Measurements from ENCODE around the gene FGR. TPM values are rescaled to one million over a fixed set of nuclear protein-coding genes. Genes with fewer than 3 reads are reported as not detected.

FGR gene
- total RNA-seq, 1 donor: 0.36 TPM

- TF ChIP-seq CTCF (IDR thresholded peaks at IDR 0.05; ENCODE audit: extremely low read depth, low read depth, low read length): no peak
- H2AFZ ChIP-seq (ENCODE audit: low read length): no peak overlapping the region
- DNase-seq (ENCODE audit: insufficient read length, low spot score, missing footprints): no peak
- H3K4me1 ChIP-seq (ENCODE audit: insufficient read depth, low read length): peaks cover 34% of the 10 kb centered on the region
- peaks cover 5% of the 10 kb centered on the region for H3K36me3 ChIP-seq (ENCODE audit: insufficient read depth, low read length)
- no peaks in the 10 kb centered on the region for H3K27me3 ChIP-seq (ENCODE audit: insufficient read depth, low read length)
- no peak overlapping the region for H3K4me2 ChIP-seq (ENCODE audit: insufficient read depth, low read length)
- H3K79me2 ChIP-seq (ENCODE audit: insufficient read depth, low read length): peaks cover 87% of the 10 kb centered on the region
- H3K4me3 ChIP-seq (ENCODE audit: insufficient read depth, low read length): no peak overlapping the region
- H3K27ac ChIP-seq (ENCODE audit: low read depth, low read length): no peak overlapping the region
- H4K20me1 ChIP-seq (ENCODE audit: insufficient read depth, low read length): peaks cover 69% of the 10 kb centered on the region
- H3K9me3 ChIP-seq (ENCODE audit: low read depth, low read length): no peaks in the 10 kb centered on the region
These were observed 71.7 kb downstream of the FGR start for GRCh38 chr1:27563341-27563590.

GRCh38 chr1:27562534-27563340 is 72.2 kb downstream of the FGR start:
- Histone ChIP-seq H2AFZ (ENCODE audit: low read length) (no peak overlapping the region), H3K27me3 (ENCODE audit: insufficient read depth, low read length) (no peaks in the 10 kb centered on the region), H3K36me3 (ENCODE audit: insufficient read depth, low read length) (peaks cover 5% of the 10 kb centered on the region), H3K9me3 (ENCODE audit: low read depth, low read length) (no peaks in the 10 kb centered on the region), H4K20me1 (ENCODE audit: insufficient read depth, low read length) (peaks cover 64% of the 10 kb centered on the region), H3K27ac (ENCODE audit: low read depth, low read length) (no peak overlapping the region), H3K4me3 (ENCODE audit: insufficient read depth, low read length) (no peak overlapping the region), H3K79me2 (ENCODE audit: insufficient read depth, low read length) (peaks cover 81% of the 10 kb centered on the region), H3K4me1 (ENCODE audit: insufficient read depth, low read length) (peaks cover 33% of the 10 kb centered on the region), H3K4me2 (ENCODE audit: insufficient read depth, low read length) (no peak overlapping the region)
- TF ChIP-seq CTCF (IDR thresholded peaks at IDR 0.05; ENCODE audit: extremely low read depth, low read depth, low read length): no peak
- no peak for DNase-seq (ENCODE audit: insufficient read length, low spot score, missing footprints)

Small RNAs within 50 kb of the gene (small RNA-seq; reads per million reads assigned to genes)
- gene AL031729.1 (not detected), gene RNU6-949P (not detected)

Other genes with a start within 250 kb of the FGR start
- gene GPR3, start 242.6 kb downstream of the FGR start, total RNA-seq: under 0.01 and 0.36 TPM in 2 replicates
- 24.5 and 24.6 TPM in 2 replicates for gene WASF2, start 145.0 kb downstream of the FGR start, total RNA-seq
- 11.2 and 13.3 TPM in 2 replicates for gene AHDC1, start 31.0 kb downstream of the FGR start, total RNA-seq
- gene IFI6, start 37.0 kb upstream of the FGR start, total RNA-seq: 101 and 497 TPM in 2 replicates
- 22.8 and 30.6 TPM in 2 replicates for gene FAM76A, start 90.8 kb upstream of the FGR start, total RNA-seq
- 61.6 and 67.0 TPM in 2 replicates for gene STX12, start 138.0 kb upstream of the FGR start, total RNA-seq
- gene PPP1R8, start 195.6 kb upstream of the FGR start, total RNA-seq: 29.7 and 34.2 TPM in 2 replicates
- 16.8 and 17.4 TPM in 2 replicates for gene THEMIS2, start 237.4 kb upstream of the FGR start, total RNA-seq

Data from osteoblast (primary cell).